ENCODE results near the gene CLECL1. TPM values are rescaled to one million over a fixed set of nuclear protein-coding genes. Genes with fewer than 3 reads are reported as not detected.

Gene CLECL1
- total RNA-seq, 1 experiment from 2014 or later, result not detected

GRCh38 chr12:9750276-9751203 lies 17.6 kb upstream of the CLECL1 start:
- POLR2A ChIA-PET, result interaction anchor here (0.9 kb wide), 1 partner anchor 811 kb away, joined by 3 read pairs; no protein-coding TSS in a partner anchor

More at GRCh38 chr12:9750276-9751203, 17.6 kb upstream of the CLECL1 start:
- ATAC-seq (peak; percentile 87), DNase-seq (ENCODE audit: low read depth, low spot score) (peak; percentile 46)
- no peak overlapping the region for H3K27ac ChIP-seq (ENCODE audit: low read depth, low read length)
- peaks cover 23% of the 10 kb centered on the region for H3K27me3 ChIP-seq (ENCODE audit: insufficient read depth, low read length)
- no peaks in the 10 kb centered on the region for H3K9me2 ChIP-seq (ENCODE audit: insufficient read depth)
- peak overlapping the region; percentile 79 for H2AFZ ChIP-seq (ENCODE audit: low read depth, low read length, poor library complexity, severe bottlenecking)
- H3K9me3 ChIP-seq (ENCODE audit: control insufficient read depth in 1 of 2, insufficient read depth in 1 of 2, low read depth in 1 of 2, low read length in 2 of 2), result no peaks in the 10 kb centered on the region
- H3K36me3 ChIP-seq (ENCODE audit: control insufficient read depth in 1 of 2, insufficient read depth in 2 of 2, low read length in 2 of 2), result no peaks in the 10 kb centered on the region
- H3K4me2 ChIP-seq (ENCODE audit: low read length), result peak overlapping the region; percentile 49; the same call in 1 of the 2 replicates
- peaks cover 0 to 3% of the 10 kb centered on the region in 2 experiments; a peak in 2 of 4 replicates for H3K4me1 ChIP-seq (ENCODE audit: control insufficient read depth in 1 of 2, insufficient read depth in 2 of 2, low read length in 2 of 2)
- no peak overlapping the region for H3K9ac ChIP-seq (ENCODE audit: low read length)
- ChIA-PET RAD21 (ENCODE audit: low non-redundant PET in 1 of 2, low total read pairs in 2 of 2, uncharacterized antibody in 2 of 2, unreplicated experiment in 2 of 2) (interaction anchor here in 1 of 2 experiments (0.6 to 1.2 kb wide), 2 partner anchors 47 to 809 kb away, joined by 3 to 4 read pairs; no protein-coding TSS in a partner anchor), CTCF (interaction anchor here (0.7 to 5.4 kb wide), 36 partner anchors 9 to 441 kb away, joined by 3 to 68 read pairs (median 5); partner anchors contain the start of genes CD69, CLEC12B, CLEC1B and OLR1)
- BruUV-seq (replicated peaks), result no TSS peak
- H4K20me1 ChIP-seq (ENCODE audit: insufficient read depth), result no peaks in the 10 kb centered on the region
- H3K79me2 ChIP-seq (ENCODE audit: insufficient read depth, low read length), result no peaks in the 10 kb centered on the region
- TF ChIP-seq, protein P1, sequence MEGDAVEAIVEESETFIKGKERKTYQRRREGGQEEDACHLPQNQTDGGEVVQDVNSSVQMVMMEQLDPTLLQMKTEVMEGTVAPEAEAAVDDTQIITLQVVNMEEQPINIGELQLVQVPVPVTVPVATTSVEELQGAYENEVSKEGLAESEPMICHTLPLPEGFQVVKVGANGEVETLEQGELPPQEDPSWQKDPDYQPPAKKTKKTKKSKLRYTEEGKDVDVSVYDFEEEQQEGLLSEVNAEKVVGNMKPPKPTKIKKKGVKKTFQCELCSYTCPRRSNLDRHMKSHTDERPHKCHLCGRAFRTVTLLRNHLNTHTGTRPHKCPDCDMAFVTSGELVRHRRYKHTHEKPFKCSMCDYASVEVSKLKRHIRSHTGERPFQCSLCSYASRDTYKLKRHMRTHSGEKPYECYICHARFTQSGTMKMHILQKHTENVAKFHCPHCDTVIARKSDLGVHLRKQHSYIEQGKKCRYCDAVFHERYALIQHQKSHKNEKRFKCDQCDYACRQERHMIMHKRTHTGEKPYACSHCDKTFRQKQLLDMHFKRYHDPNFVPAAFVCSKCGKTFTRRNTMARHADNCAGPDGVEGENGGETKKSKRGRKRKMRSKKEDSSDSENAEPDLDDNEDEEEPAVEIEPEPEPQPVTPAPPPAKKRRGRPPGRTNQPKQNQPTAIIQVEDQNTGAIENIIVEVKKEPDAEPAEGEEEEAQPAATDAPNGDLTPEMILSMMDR (IDR thresholded peaks at IDR 0.05 in 2 of 3, conservative IDR thresholded peaks at IDR 0.05 in 1 of 3; ENCODE audit: borderline replicate concordance in 1 of 3, insufficient read depth in 1 of 3, low read depth in 2 of 3, low read length in 2 of 3), result peak; percentile 70 to 78 (median 72); a peak in 5 of 6 replicates
- no peak for TF ChIP-seq TCF7L2 (IDR thresholded peaks at IDR 0.05; ENCODE audit: borderline replicate concordance, extremely low read depth, insufficient read depth, insufficient read length)
- TF ChIP-seq SP1 (IDR thresholded peaks at IDR 0.05; ENCODE audit: low read depth), result no peak
- TF ChIP-seq MAX (IDR thresholded peaks at IDR 0.05), result no peak
- peak; percentile 64 for TF ChIP-seq RAD21 (IDR thresholded peaks at IDR 0.05; ENCODE audit: low read depth)
- TF ChIP-seq ZFX (IDR thresholded peaks at IDR 0.05), result no peak
- TF ChIP-seq EZH2phosphoT487 (IDR thresholded peaks at IDR 0.05; ENCODE audit: borderline replicate concordance), result no peak
- no peak overlapping the region for H3K4me3 ChIP-seq (replicated peaks in 1 of 2; ENCODE audit: low read depth in 1 of 2, low read length in 2 of 2)
- intact Hi-C loops (cut with micrococcal nuclease), result no loop called here

Data from HCT116 (cell line).